Stimulated activated CD4-positive, alpha-beta T cell treated with anti-CD3 and anti-CD28 coated beads, Interleukin-1b, Interleukin-23, amount 100 ng/mL, for 1 hour (primary cell): ENCODE data around the gene CFAP73.

Experiments
- DNase-seq, 2 donors: peaks; one replicate each; pipeline ENCODE4 v3.0.0-alpha.2; 2020; ENCODE audit warnings: low read depth in 2 of 2

The CFAP73 gene

GRCh38 chr12:113165521-113166450 lies 16.3 kb downstream of the CFAP73 start:
- DNase-seq, result no peak

DNA sequence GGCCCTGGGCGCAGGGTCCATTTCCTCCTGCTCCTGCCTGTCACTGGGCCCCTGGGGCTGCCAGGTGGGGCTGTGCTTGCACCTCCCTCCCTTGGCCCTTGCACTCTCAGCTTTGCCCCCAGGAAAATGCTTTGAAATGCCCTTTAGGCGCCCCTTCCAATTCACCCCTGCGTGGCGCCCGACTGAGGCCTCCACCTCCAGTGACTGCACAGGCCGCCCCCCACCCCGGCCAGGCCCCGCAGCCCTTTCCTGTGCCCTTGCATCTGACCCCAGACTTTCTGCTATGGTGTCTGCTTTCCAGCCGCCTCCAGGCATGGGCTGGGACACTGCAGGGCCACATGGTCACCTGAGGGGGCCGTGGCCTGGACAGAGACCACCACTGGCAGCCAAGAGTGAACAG lies 18.3 kb downstream of the CFAP73 start:
- no peak for DNase-seq

- DNase-seq, result no peak
Measured at GRCh38 chr12:113169697-113170096, 20.2 kb downstream of the CFAP73 start.

- DNase-seq, result no peak
Measured at GRCh38 chr12:113170457-113170856, 20.9 kb downstream of the CFAP73 start.

DNA sequence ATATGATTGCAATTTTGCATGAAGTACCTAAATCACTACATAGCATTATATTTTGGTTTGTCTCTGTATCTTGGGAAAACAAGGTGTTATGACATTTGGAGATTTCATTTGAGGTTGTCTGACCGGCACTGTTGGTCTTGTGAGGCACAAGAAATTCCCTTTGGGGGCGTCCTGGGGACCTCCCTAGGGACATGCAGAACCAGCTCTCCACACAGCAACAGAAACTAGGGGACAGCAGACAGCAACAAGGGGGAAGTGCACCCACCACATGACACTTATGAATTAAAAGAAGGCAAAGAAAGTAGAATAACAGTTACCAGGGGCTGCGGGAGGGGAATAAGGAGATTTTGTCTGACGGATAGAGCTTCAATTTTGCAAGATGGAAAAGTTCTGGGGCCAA lies 21.4 kb downstream of the CFAP73 start:
- DNase-seq, result no peak

- DNase-seq, result no peak
Measured at GRCh38 chr12:113171543-113171942, 22.0 kb downstream of the CFAP73 start.

DNA sequence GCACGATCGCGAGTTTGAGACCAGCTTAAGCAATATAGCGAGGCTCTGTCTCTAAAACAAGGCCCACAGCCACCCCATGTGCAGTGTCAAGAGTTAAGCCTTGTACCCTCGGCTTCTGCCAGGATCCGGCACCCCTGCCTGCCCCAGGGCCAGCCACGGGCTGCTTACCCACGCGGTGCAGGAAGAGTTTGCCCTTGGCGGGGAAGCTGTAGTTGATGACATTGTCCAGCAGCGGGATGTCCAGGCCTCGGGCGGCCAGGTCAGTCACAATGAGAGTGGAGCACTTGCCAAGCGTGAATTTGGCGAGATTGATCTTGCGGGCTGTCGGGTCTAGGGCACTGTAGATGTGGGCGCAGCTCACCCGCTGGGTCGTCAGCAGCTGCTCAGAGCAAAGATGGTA lies 22.7 kb downstream of the CFAP73 start:
- DNase-seq, result no peak

DNA sequence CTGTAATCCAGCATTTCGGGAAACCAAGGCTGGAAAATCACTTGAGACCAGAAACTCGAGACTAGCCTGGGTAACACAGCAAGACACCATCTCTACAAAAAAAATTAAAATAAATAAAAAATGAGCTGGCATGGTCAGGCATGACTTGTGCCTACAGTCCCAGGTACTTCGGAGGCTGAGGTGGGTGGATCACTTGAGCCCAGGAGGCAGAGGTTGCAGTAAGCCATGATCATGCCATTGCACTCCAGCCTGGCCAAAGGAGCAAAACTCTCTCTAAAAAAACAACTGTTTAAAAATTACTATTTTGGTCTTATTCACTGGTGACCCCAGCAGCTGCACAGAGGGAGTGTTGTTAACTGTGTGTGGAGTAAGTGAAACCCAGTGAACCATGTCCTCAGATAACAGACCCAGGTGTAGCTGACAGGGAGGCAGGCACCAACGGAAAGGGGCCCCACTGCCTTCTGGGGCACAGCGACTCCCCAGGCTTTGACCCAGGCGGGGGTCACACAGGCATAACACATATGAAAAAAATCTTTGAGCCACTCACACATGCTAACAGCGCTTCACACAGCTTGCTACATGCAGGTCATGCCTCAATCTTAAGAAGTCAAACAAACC lies 23.7 kb downstream of the CFAP73 start:
- DNase-seq, result no peak

GRCh38 chr12:113174461-113175384 lies 25.2 kb downstream of the CFAP73 start:
- DNase-seq, result peak; percentile 34 to 70

DNA sequence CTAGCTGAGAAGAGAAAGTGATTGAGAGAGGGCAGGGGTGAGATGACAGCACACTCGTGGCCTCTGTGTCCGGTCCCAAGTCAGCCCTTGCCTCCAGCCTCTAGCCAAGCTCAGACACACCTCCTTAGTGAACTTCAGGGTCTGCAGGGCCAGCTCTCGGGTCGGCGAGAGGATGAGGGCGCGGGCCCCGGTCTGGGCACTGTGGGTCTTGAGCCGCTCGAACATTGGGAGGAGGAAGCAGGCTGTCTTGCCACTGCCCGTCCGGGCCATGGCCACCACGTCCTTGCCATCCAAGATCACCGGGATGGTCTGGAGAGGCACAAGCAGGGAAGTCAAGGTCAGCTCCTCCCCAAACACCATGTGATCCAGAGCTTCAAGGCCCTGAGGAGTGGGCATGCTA lies 29.5 kb downstream of the CFAP73 start:
- no peak for DNase-seq

DNA sequence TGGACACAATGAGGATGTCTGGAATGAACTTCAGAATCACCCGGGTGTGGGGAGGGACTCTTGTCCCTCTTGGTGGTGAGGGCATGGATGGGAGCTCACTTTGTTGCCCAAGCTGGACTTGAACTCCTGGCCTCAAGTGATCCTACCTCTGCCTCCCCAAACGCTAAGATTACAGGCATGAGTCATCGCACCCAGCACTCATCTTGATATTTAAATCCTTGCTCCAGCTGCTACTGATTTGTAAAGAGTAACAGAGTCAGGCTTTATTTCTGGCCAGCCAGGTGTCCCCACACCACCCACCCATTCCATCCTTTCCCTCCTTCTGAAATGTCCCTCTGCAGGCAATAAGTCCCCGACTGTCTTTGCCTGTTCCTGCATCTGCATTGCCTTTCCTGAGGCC lies 30.8 kb downstream of the CFAP73 start:
- DNase-seq, result no peak

DNA sequence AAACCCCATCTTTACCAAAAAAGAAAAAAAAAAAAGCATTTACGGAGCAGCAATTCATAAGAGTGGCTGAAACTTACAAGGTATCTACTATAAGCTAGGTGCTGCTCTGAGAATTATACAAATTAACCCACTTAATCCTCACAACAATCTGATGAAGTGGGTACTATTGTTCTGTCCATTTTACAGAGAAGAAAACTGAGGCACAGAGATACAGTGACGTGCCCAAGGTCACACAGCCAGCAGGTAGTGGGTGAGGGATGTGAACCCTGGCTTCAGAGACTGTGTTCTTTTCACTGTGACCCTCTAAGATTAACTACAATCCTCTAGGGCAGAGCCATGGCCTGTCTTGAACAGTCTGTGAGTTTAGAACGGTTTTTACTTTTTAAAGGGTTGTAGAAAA lies 32.5 kb downstream of the CFAP73 start:
- no peak for DNase-seq

DNA sequence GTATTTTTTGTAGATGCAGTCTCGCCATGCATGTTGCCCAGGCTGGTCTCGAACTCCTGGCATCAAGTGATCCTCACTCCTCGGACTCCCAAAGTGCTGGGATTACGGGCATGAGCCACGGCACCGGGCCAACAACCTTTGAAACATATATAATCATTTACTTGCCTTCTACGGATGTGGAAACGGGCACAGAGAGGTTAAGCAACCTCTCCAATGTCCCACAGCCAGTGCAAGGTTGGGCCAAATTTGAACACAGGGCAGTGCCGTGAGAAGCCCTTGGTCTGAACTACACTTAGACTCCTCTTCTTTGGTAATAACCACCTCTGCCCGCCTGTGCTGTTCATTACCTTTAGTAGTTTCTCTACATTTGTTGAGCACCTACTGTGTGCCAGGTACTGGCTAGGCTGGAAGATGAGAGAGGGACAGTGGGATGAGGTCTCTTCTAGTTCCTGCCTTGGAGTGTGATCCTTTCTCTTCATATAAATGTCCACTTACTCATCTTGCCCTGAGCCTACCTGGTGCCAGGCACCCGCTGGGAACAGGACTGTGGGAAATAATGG lies 33.6 kb downstream of the CFAP73 start:
- DNase-seq, result no peak

GRCh38 chr12:113184098-113184899 lies 34.8 kb downstream of the CFAP73 start:
- DNase-seq, result no peak

DNA sequence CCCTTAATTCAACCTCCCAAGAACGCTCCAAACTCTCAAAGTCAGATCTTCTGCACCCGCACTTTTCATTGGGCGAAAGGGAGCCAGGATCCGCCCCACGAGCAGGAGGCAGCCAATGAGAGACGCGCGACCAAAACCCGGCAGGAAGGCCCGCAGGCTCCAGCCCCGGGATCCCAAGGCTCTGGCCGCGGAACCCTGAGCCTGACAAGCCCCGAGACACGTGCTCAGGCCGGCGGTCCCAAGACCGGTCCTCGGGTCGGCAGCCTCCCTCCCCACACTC lies 35.3 kb downstream of the CFAP73 start:
- peak; percentile 60 to 75 for DNase-seq

GRCh38 chr12:113185180-113186032 lies 35.9 kb downstream of the CFAP73 start, which contains the start of the genes DDX54 and RITA1:
Gene DDX54 (minus strand): TSS chr12:113185478. CDS start chr12:113185451, 27 bp downstream.
Gene RITA1 (plus strand): TSS chr12:113185721. CDS start chr12:113186747, 1,026 bp downstream.
- DNase-seq, result peak; percentile 52 to 68

- DNase-seq, result no peak
Measured at GRCh38 chr12:113186033-113186365, 36.5 kb downstream of the CFAP73 start.

DNA sequence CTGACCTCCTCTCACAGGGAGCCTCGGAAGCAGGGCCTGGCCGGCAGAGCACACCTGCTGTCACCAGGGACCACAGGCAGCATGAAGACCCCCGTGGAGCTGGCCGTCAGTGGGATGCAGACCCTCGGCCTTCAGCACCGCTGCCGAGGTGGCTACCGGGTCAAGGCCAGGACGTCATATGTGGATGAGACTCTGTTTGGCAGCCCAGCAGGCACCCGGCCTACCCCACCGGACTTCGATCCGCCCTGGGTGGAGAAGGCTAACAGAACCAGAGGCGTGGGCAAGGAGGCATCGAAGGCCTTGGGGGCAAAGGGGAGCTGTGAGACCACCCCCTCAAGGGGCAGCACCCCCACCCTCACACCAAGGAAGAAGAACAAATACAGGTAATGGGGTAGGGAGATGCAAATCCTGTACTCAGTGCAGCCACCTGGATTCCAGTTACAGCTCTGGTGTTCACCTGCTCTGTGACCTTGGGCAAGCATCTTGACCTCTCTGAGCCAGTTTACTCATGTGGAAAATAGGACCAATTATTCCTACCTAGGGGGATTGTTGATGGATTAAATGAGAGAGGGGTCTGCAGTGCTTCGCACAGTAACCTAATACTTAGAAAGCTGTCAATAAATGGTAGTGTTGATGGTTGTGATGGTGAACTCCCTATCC lies 37.3 kb downstream of the CFAP73 start:
- no peak for DNase-seq

DNA sequence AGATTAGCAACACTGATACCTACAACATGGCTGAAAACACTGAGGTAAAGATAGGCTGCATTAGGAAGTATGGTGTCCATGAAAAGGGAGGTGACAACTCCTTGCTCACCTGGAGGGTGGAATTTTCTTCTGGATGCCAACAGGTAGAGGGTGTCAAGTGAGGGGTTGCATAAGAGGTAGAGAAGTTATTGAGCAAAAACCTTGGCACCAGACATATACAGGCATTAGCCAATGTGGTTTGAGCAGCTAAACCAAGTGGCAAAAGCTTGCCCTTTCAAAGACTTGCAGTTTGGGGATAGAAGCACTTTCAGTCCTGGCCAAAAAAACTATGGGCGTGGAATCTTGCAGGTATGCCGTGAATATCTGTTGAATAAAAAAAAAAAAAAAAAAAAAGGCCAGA lies 39.8 kb downstream of the CFAP73 start:
- DNase-seq, result no peak

DNA sequence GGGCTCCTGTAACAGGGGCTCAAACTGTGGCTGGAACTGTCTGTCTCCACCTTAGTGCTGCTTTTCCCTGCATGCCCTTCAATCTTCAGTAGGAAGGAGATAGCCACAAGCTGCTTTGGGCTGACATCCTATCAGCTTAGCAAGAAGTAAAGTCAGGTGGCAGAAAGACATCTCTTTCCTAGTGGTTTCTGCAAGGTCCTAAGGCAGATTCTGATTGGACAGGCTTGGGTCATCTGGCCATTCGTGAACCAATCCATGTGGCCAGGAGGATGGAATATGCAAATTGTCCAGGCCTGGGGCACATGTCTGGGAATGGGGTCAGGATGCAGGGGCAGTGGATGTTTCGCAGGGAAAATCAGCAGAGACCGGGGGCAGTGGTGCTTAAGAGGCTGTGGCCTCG lies 41.2 kb downstream of the CFAP73 start:
- DNase-seq, result no peak
